Activated naive CD8-positive, alpha-beta T cell treated with anti-CD3 and anti-CD28 coated beads, Interleukin-2, amount 50 U/mL, for 16 hours (primary cell): ENCODE measurements around the gene OXA1L.
"Not testable (repeated sequence)": the region's sequence is repeated elsewhere in the genome, so short reads cannot be mapped to it uniquely, and the experiment has no call there.

Source experiments
- DNase-seq: peaks from one replicate; pipeline ENCODE4 v3.0.0-alpha.2; 2020; ENCODE audit warnings: low read depth, low spot score

Gene OXA1L

DNA sequence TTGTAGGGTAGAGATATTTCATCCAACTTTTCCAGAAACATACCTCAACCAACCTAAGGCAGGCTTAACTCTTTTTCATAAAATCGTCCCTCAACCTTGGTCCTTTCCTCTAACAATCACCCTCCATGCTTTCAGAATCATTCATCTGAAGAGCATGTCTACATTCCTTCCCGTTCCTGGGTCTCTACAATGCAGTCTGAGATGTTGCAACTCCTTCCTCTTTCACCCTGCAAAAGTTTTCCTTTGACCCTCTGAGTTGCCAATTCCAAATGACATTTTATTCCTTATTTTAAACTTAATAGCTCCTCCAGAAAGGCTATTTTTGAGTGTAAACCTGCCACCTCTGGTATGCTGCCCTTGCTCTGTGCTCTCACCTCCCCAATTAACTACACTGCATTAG is 32.0 kb downstream of the OXA1L start:
- DNase-seq: no peak

- no peak for DNase-seq
Observed at GRCh38 chr14:22800346-22800745, 33.9 kb downstream of the OXA1L start.

- DNase-seq: no peak
Observed at GRCh38 chr14:22801716-22802115, 35.2 kb downstream of the OXA1L start.

DNA sequence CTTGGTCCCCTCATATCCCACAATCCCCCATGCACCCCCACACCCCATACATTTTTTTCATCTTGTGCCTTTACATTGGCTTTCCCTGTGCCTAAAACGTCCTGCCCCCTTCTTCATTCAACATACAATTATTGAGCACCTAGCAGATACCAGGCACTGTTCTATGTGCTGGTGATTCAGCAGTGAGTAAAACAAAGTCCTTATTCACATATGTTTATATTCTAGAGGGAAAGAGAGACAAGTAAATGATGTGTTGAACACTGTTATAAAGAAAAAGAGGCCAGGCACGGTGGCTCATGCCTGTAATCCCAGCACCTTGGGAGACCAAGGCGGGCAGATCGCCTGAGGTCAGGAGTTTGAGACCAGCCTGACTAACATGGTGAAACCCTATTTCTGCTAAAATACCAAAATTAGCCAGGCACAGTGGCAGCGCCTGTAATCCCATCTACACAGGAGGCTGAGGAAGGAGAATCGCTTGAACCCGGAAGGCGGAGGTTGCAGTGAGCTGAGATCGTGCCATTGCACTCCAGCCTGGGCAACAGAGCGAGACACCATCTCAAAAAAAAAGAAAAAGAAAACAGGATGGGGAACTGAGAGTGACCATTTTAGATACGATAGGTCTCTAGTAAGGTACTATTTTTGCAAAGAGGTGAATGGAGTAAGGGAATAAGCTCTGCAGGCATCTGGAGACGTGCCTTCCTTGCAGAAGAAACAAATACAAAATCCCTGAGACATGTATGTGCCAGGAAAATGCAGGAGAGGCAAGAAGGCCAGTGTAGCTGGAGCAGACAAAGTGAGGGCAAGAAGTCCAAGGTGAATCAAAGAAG is 36.6 kb downstream of the OXA1L start:
- DNase-seq: no peak

DNA sequence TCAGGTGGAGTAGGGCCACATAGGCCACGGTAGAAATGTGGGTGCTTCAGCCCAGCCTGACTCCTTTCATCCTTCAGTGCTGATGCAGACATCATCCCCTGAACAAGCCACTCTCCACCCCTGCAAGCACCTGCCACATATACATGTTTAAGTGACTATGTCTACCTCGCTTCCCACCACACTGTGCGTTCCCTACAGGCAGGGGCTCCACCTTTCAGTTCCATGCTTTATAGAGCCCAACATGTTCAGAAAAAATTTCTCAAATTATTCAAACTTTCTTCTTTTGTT is 37.1 kb downstream of the OXA1L start:
- no peak for DNase-seq

GRCh38 chr14:22805235-22805634 is 38.7 kb downstream of the OXA1L start:
- DNase-seq: not testable (repeated sequence)

- no peak for DNase-seq
Observed at GRCh38 chr14:22807432-22808087, 41.1 kb downstream of the OXA1L start.

- no peak for DNase-seq
Observed at GRCh38 chr14:22808388-22809209, 42.1 kb downstream of the OXA1L start.

- DNase-seq: no peak
Observed at GRCh38 chr14:22811722-22812121, 45.2 kb downstream of the OXA1L start.

DNA sequence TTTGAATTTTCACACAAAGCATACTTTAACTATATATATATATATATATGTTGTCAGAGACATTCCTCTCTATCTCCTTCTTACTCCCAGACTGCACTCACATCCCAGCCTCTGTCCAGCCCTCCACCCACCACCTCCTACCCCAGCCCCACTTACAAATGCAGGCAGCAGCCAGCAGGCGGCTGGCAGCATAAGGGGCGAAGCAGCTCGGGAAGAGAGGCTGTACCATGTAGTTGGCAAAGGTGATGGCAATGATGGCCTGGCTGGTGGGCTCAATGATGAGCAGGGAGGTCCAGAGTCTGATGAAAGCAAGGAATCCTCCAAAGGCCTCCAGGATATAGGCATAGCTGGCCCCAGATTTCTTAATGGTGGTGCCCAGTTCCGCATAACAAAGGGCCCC is 46.3 kb downstream of the OXA1L start:
- DNase-seq: no peak

GRCh38 chr14:22813145-22813544 is 46.7 kb downstream of the OXA1L start:
- DNase-seq: no peak

- DNase-seq: no peak
Observed at GRCh38 chr14:22814373-22814772, 47.9 kb downstream of the OXA1L start.

GRCh38 chr14:22814941-22815713 is 48.6 kb downstream of the OXA1L start, which contains the start of gene SLC7A7:
TSS of gene SLC7A7 (minus strand) at chr14:22815435. CDS start at chr14:22813398, 2,037 bp downstream.
- DNase-seq: no peak

DNA sequence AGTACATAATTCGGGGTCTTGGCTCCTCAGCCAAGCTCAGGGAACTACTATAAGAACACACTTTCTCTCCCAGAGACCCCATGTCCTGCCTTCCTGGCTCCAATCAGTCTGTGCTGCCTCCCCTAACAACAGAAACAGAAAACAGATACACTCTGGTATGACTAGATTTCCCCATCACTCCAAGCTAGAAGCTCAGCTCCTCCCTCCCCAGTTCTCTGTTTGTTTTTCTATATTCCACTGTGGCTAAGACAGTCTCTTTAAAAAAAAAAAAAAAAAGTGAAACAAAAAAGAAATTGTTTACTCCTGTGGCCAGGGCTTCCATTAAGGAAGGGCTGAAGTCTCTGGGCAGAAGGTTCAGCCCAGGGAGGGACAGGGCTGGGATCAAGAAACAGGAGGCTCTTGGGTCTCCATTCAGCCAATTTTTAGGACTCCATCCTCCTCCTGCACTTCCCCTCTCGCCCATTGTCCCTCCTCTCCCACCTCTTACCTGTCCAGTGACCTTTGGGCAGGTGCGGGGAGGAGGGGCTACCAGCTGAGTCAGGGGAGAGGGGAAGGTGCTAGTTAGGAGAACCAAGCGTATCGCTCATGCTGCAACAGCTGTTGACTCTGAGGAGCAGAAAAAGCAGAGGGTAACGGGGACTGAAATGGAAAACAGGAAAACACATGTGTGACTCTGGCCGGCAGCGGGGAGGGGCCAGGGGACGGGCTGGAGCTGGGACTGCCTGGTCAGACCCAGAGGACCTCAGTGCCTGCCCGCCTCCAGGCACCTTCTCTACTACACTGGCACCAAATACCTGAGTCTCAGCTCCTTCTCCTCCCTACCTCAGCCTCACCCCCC is 52.9 kb downstream of the OXA1L start:
- no peak for DNase-seq

- no peak for DNase-seq
Observed at GRCh38 chr14:22820731-22821130, 54.2 kb downstream of the OXA1L start.

DNA sequence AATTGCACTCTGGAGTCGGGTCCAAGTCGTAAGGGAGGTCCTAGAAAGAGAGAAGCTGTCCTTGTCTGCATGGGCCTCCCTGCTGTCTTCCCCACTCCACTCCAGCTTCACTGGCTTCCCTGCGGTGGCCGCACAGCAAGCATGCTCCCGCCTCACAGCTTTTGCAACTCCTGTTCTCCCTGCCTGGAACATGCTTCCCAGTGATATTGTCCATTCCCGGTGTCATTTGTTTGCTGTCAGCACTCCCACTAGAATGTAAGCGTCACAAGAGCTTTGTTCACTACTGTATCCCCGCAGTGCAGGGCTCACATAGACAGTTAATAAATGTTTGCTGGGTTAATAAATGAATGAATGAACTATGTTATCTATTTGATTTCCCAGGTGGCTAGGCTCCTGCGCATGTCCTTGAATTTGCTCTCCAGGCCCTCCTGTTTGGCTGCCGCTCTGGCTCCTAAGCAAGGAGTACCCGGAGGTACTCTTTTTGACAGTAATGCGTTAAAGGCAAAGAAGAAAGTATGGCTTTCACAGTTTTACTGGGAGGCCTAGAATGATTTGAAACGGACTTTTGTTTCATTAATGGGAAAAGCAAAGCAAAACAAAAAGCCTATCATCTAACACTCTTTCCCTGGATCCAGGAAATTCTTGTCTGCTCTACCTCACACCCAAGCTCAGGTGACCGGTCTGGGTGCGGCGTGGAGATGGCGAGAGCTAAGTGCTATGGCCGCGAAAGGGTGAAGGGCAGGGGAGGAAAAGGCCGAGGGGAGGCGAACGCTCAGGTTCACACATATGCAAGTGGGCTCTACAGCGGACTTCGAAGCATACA is 54.9 kb downstream of the OXA1L start:
- DNase-seq: no peak

DNA sequence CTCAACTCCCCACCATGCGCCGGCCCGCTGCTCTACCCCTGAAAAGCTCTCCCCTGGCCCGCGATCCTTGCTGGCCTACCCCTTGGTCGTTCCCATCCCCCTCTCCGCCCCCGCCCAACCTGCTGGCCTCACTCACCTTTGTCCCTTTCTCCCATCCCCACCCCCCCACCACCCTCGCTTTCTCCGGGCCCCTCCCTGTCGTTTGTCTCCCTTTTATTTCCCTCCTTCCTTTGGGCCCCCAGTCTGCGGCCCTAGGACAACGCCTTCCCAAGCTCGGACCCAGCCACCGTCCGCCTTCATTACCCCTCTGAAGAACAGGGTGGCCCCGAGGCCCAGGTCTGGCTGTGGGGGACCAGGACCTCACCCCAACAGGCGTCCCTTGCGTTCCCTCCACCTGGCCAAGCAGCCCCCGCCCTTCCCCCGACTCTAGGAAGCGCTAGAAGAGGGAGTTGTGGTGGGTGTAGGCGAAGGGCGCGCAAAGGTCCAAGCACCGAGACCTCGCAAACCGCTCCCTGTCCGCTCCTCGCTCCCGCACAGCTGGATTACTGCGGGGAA is 55.6 kb downstream of the OXA1L start:
- DNase-seq: no peak
